Activated CD8-positive, alpha-beta memory T cell treated with anti-CD3 and anti-CD28 coated beads, Interleukin-2, amount 50 U/mL, for 4 hours (primary cell): Measurements from ENCODE around the gene EGLN3.
"Not testable (repeated sequence)": the region's sequence is repeated elsewhere in the genome, so short reads cannot be mapped to it uniquely, and the experiment has no call there.

Experiments
- DNase-seq: peaks from one replicate; pipeline ENCODE4 v3.0.0-alpha.2; 2020

The EGLN3 gene

DNA sequence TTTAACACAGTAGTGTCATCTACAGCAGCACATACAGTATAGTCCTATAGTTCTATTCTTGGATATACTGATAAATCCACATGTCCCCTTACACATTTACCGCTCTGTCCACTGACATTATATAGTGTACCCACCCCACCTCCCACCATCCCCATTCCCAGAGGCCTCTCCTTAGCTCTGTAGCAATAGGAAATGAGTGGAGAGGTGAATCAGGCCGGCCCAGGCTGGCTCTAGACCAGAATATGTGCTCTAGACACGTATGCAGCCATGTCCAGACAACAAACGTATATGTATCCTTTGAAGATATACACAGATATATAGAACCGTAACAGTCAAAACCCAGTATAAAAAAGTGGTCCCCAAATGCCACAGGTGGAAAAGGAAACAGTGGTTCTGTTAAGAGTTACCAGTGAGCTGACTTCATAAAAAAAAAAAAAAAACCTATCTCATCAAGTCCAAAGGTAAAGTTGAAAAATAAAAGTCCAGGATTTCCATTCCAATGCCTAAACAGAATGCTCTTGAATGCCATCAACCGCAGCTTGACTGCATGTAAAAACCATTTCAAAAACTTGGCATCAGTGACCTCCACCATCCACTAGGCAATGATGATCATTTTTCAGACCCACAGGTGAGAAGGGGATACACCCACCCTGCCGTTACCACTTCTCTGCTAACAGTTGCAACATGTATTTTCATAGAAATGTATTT lies 16.7 kb downstream of the EGLN3 start:
- no peak for DNase-seq

- no peak for DNase-seq
Observed at GRCh38 chr14:33933386-33933933, 17.4 kb downstream of the EGLN3 start.

DNA sequence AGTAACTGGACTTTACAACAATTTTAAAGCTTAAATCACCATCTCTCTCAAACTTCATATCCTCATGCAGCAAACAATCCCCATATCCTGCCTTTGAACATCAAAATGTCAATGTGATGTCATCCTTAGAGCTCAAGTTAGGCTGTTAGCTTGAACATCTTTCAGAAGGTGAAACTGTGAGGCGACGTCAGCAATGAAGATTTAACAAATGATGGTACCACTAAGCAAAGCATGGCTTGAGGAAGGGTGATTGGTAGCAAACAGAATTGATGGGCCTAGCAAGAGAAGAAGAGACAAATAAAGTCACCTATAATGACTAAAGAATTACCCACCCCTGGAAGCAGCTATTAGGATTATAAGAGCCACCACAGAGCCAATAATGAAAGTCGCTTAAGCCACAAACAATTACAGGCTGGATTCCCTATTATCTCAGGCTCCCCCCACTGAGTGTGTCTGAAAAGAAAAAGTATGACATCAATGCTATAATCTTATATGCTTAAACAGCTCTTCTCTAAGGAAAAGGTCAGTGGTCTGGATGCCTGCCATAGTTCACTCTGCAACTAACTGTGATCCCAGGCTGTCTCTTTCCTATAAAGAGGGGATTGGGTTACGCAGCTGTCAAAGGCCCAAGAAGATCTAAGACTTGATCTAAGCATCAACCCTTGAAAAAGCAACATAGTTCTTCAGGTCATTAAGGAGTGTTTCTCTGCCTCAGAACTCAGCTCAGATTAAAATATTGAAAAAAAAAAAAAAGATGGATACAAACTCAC lies 18.1 kb downstream of the EGLN3 start:
- no peak for DNase-seq

DNA sequence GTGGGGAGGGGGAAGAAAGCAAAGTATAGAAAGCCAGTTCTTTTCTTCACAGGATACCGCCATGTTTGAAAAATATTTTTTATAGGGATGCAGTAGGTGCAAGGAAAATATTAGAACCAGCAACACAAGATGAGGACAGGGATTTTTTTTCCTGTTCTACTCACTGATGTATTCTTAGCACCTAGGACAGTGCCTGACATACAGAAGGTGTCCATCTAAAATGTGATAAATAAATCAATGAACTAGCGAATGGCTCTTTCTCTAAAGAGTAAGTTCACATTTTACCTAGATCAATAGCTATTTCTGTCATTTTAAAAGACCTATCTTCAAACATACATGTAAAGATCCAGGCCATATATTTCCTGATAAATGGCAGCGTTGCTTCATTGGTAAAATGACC lies 18.8 kb downstream of the EGLN3 start:
- DNase-seq = no peak

DNA sequence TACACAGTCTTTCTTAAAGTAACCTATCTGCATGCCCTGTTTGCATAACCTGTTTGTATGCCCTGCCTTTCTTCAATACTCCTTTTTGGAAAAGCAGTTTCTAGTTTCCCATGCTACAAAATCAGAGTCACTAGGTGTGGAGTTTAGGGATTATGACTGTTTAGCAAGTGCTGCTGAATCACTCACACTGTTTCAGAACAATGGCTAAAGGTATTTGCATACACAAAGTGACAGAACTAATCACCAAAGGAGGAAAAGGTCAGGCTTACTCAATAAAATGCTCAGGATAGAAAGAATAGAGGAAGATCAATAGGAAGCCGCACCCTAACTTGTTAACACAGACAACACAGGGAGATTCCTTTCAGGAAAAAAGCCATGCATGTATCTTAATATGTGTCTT lies 19.4 kb downstream of the EGLN3 start:
- no peak for DNase-seq

DNA sequence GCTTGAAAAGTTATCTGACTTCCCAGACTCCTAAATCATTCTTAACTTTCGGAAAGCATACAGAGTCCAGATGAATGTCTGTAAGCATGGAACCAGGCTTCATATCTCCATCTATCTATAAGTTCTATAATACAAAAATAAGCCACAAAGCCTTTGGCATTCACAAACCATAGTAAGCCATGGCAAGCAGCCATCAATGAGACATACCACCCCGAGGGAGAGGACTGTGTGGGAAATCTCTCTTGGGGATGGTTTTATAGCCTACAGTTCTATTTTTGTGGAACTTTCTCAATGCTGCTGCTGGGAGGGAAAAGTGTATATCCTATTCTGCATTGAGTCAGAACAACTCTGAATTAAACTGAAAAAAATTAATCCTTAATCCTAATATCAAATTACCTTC lies 20.4 kb downstream of the EGLN3 start:
- no peak for DNase-seq

GRCh38 chr14:33929799-33930408 lies 21.0 kb downstream of the EGLN3 start:
- no peak for DNase-seq

GRCh38 chr14:33928895-33929294 lies 22.0 kb downstream of the EGLN3 start:
- DNase-seq = no peak

DNA sequence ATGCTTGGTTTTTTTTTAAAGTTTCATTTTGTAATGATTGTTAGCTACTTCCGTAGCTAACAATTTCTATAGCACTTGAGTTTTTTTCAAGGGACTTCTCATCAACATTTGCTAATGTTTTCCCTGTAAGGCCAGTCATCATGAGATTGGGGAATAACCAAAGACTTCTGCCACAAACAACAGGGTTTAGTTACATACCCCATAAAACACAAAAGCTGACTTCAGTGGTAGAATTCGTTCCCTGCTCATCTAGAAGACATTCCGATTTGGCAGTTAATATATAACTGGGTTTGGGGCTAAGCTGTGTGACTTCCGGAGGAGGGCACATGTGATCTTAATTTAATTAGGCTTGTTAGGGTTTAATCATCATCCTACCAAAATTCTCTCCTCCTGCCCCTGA lies 22.9 kb downstream of the EGLN3 start:
- DNase-seq = no peak

DNA sequence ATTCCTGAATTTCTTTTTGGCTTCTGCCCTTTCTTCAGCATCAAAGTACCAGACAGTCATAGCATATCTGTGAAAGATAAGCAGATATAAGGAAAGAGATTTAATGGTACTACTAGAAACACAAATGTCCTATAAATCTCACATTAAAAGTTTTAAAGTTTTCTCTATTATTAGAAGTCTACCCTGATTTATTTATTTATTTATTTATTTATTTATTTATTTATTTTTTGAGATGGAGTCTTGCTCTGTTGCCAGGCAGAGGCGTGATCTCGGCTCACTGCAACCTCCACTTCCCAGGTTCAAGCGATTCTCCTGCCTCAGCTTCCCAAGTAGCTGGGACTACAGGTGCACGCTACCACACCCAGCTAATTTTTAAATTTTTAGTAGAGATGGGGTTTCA lies 23.9 kb downstream of the EGLN3 start:
- not testable (repeated sequence) for DNase-seq

- DNase-seq = no peak
Observed at GRCh38 chr14:33925946-33926345, 24.9 kb downstream of the EGLN3 start.

GRCh38 chr14:33925235-33925634 lies 25.6 kb downstream of the EGLN3 start:
- DNase-seq = no peak

- DNase-seq = no peak
Observed at GRCh38 chr14:33924566-33925100, 26.2 kb downstream of the EGLN3 start.

GRCh38 chr14:33922125-33922524 lies 28.7 kb downstream of the EGLN3 start:
- DNase-seq = no peak

DNA sequence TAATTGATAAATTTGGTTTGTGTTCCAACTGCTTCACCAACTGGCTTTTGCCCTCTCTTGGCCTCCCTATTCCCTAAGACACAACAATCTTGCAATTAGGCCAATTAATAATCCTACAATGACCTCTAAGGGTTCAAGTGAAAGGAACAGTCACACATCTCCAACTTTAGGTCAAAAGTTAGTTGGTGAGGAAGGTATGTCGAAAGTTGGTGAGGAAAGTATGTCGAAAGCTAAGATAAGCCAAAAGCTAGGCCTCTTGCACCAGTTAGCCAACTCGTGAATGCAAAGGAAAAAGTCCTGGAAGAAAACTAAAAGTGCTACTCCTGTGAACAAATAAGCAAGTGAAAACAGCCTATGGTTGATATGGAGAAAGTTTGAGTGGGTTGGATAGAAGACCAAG lies 32.6 kb downstream of the EGLN3 start:
- DNase-seq = no peak

DNA sequence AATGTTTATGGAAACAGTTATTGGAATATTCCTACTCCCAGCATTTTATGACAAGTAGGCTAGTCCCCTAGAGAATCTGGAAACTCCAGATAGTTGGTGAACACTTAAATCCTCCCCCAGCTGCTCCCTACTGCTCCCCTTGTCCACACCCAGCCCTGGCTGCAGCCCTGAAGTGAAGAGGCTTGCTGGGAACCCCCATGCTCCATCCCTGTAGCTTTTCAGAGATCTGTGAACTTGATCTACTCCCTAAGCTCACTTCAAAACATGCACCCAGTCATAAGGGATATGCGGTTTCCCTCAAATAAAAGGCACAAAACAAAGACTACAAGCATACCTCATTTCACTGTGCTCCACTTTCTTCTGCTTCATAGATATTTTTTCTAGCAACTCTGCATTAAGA lies 33.2 kb downstream of the EGLN3 start:
- no peak for DNase-seq

DNA sequence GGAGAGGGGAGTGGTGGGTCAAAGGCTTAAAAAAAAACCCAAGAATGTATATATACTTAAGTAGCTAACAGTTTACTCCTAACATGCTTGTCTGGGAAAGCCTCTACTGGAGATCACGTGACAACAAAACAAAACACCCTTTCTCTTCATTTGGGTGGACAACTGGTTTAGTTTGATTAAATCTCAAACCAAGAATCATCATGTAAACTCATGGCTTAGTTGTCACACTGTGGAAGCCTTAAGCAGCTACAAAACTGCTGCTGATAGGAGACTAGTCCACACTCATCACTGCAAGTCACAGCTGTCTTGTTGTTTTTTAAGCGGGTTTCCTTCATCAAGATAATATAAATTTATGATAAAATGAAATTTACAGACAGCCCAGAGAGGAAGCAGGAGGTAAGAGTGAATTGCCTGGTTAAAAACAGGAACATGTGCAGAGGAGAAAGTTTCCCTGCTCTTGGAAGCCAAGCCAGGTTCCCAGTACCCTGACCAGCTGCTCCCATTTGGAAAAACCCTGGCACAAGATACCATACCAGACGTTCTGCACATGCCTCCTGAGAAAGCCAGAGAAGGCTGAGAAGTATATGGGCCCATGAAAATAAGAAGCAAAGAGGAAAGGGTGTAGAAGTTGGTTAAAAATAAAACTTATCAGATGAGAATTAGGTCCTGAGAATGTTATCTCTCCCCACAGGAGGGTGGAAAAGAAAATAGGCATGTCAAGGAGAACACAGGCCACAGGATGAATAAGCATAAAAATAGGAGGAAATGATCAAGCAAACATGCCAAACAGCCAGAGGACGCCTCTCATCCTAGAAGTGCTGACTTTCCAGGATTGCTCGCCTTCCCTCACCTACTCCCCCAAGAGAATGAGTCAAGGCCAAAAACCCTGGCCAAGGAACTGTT lies 34.0 kb downstream of the EGLN3 start:
- no peak for DNase-seq

DNA sequence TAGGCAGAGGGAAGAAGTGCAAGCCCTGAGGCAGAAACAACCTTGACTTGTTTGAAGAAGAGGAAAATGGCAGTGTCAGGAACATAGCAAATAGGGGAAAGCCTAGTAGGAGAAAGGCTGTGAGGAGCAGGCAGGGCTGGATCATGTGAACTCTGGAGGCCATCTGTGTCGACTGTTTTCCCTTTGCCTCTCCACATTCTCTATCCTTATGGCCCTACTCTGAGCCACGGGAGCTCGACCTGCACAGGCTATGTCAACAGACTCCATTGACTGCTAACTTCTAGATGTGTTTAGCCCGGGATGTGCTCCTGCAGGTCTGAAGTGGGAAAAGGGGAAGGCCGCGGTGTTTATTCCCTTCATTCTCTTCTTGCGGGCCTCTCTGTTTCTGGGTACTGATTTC lies 35.2 kb downstream of the EGLN3 start:
- no peak for DNase-seq

DNA sequence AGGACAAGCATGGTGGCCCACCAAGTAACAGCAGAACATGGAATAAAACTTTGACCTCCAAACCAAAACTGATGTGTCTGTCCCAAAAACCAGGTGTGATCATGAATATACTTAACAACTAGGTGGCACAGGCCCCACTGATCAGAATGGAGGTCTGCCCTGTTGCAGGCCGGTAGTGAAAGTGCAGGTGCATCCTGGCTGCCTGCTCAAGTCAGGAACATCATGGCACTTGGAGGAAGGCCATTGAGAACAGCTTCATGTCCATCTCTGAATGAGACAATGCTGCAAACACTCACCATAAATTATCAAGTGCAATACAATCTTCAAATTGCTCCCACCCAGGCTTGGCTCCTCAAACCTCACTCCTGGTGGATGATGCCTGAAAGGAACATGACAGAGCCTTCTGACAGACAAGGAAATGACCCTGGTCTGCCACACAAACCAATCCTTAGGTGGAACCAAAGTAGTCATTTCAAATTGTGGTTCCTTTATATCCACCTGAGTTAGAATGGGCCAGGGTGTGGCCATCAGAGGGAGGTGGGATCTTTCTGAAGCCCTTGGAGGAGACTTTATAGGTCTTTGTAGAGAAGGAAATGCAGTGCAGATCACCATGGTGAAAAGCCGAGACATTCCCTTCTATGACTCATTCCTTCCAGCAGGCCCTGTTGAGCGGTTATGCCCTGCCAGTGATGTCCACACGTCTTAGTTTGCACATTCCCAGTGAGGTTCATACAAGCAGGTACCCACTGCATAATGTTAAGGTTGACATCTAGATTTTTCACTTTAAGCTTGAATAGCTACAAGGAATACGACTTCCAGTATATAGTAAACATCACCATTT lies 36.0 kb downstream of the EGLN3 start:
- no peak for DNase-seq

- no peak for DNase-seq
Observed at GRCh38 chr14:33911046-33911445, 39.8 kb downstream of the EGLN3 start.

DNA sequence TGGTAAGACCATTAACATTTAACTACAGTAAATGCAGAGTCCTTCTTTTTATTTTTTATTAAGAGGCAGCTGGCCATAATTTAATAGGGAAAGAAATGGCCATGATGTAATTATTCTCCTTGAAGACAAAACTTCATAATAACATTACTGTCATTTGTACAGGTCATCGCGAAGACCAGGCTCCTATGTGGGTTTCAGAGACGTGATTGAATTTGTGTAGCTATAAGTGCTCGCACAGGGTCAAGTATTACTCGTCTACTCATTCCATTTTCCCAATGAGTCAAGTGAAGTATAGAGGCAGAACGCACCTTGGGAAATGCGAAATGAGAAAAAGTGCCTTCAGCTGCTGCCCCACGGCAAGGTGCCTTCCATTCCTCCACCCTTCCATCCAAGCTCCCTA lies 40.4 kb downstream of the EGLN3 start:
- no peak for DNase-seq
